Measurements from ENCODE around the gene AKAP5.
"Not testable (repeated sequence)": the region's sequence is repeated elsewhere in the genome, so short reads cannot be mapped to it uniquely, and the experiment has no call there.

Gene AKAP5

GRCh38 chr14:64504310-64504896 is 39.1 kb downstream of the AKAP5 start, which contains the start of gene ZBTB1:
ZBTB1 (plus strand) TSS chr14:64504770; CDS start chr14:64521505, 16,735 bp downstream.
- peak; percentile 87 for DNase-seq

GRCh38 chr14:64504897-64505794 is 39.8 kb downstream of the AKAP5 start:
- peak; percentile 87 for DNase-seq

- DNase-seq: peak; percentile 30
Measured at GRCh38 chr14:64506721-64507120, 41.4 kb downstream of the AKAP5 start.

GRCh38 chr14:64507376-64508156 is 42.3 kb downstream of the AKAP5 start:
- peak; percentile 33 for DNase-seq

GRCh38 chr14:64508215-64508776 is 43.0 kb downstream of the AKAP5 start:
- DNase-seq: no peak

- DNase-seq: no peak
Measured at GRCh38 chr14:64509036-64509435, 43.7 kb downstream of the AKAP5 start.

GRCh38 chr14:64510825-64511671 is 45.7 kb downstream of the AKAP5 start:
- peak; percentile 78 for DNase-seq

- DNase-seq: no peak
Measured at GRCh38 chr14:64513271-64513670, 48.0 kb downstream of the AKAP5 start.

- no peak for DNase-seq
Measured at GRCh38 chr14:64515053-64515452, 49.8 kb downstream of the AKAP5 start.

- no peak for DNase-seq
Measured at GRCh38 chr14:64516969-64517368, 51.7 kb downstream of the AKAP5 start.

GRCh38 chr14:64517667-64518066 is 52.4 kb downstream of the AKAP5 start:
- not testable (repeated sequence) for DNase-seq

GRCh38 chr14:64518229-64518628 is 52.9 kb downstream of the AKAP5 start:
- DNase-seq: no peak

- DNase-seq: no peak
Measured at GRCh38 chr14:64520699-64521098, 55.4 kb downstream of the AKAP5 start.

GRCh38 chr14:64522591-64523355 is 57.5 kb downstream of the AKAP5 start:
- DNase-seq: no peak
